H1 (cell line): ENCODE results near the gene ARL3.

ENCODE experiments used
- CTCF ChIP-seq, 3 experiments: IDR thresholded peaks; 1 replicate in 2 of 3; 2 replicates in 1 of 3; pipeline versions ENCODE4 v1.5.1 to v1.6.1; 2011; ENCODE audit warnings: low read length in 3 of 3, mild to moderate bottlenecking in 3 of 3, inconsistent platforms in 2 of 3, low read depth in 1 of 3, moderate library complexity in 1 of 3; ENCODE audit not compliant: insufficient read depth in 1 of 3; ENCODE audit errors: control extremely low read depth in 1 of 3
- TAF7 ChIP-seq: optimal IDR thresholded peaks from 2 replicates; pipeline ENCODE3; 2011; ENCODE audit warnings: low read depth, mild to moderate bottlenecking, inconsistent platforms, low read length, moderate library complexity, borderline replicate concordance

GRCh38 chr10:102644066-102644645 is 70.0 kb downstream of the ARL3 start, which contains the start of gene TRIM8:
- no peak for TF ChIP-seq CTCF (IDR thresholded peaks at IDR 0.05; ENCODE audit: control extremely low read depth in 1 of 3, insufficient read depth in 1 of 3, low read depth in 1 of 3, low read length in 3 of 3)
- no peak for TF ChIP-seq TAF7
